Small intestine (tissue), 16 donors: ENCODE data around the gene OPN5. TPM values are rescaled to one million over a fixed set of nuclear protein-coding genes. Genes with fewer than 3 reads are reported as not detected.

Experiments used
- DNase-seq, 2 donors: peaks; one replicate each; pipeline versions ENCODE4 v3.0.0 to v3.0.0-alpha.2; 2013
- FAIRE-seq: peaks from 2 replicates; lab custom pipeline; 2012; peaks lifted over from hg19 to GRCh38; lab: Jason Lieb, UNC
- H3K27ac ChIP-seq, 3 donors: one replicate each; pipeline ENCODE4 v1.5.1; 2013; ENCODE audit warnings: low read length in 2 of 3, mild to moderate bottlenecking in 2 of 3, control low read depth in 1 of 3, inconsistent platforms in 1 of 3, low read depth in 1 of 3, moderate library complexity in 1 of 3
- H3K27me3 ChIP-seq, 3 donors: one replicate each; pipeline ENCODE4 v1.6.1; 2013; ENCODE audit warnings: low read length in 3 of 3, inconsistent platforms in 1 of 3; ENCODE audit not compliant: control insufficient read depth in 3 of 3, insufficient read depth in 3 of 3
- H3K36me3 ChIP-seq, 3 donors: one replicate each; pipeline ENCODE4 v1.6.1; 2013; ENCODE audit warnings: low read length in 3 of 3, inconsistent platforms in 1 of 3, low read depth in 1 of 3, mild to moderate bottlenecking in 1 of 3, moderate library complexity in 1 of 3; ENCODE audit not compliant: control insufficient read depth in 3 of 3, insufficient read depth in 2 of 3
- H3K4me1 ChIP-seq, 3 donors: one replicate each; pipeline ENCODE4 v1.6.1; 2013; ENCODE audit warnings: low read length in 2 of 3, inconsistent platforms in 1 of 3, low read depth in 1 of 3, mild to moderate bottlenecking in 1 of 3, moderate library complexity in 1 of 3; ENCODE audit not compliant: control insufficient read depth in 3 of 3, insufficient read depth in 2 of 3
- H3K4me3 ChIP-seq, 3 donors: one replicate each; pipeline ENCODE4 v1.5.1; 2013; ENCODE audit warnings: low read length in 3 of 3, control low read depth in 1 of 3, inconsistent platforms in 1 of 3, low read depth in 1 of 3, mild to moderate bottlenecking in 1 of 3, moderate library complexity in 1 of 3
- H3K9me3 ChIP-seq, 2 donors: one replicate each; pipeline ENCODE4 v1.6.1; 2013; ENCODE audit warnings: low read depth in 1 of 2, low read length in 1 of 2; ENCODE audit not compliant: control insufficient read depth in 2 of 2, insufficient read depth in 1 of 2
- WGBS, 3 donors: extraction: QIAGEN DNeasy Blood & Tissue Kit; methylation state at CpG; one replicate each; pipeline ENCODE4 v1.1.7; 2013; 5-methylcytosine and 5-hydroxymethylcytosine counted together
- long read RNA-seq, 10 donors: transcript quantifications; one replicate each; lab custom pipeline, GENCODE V29; 2026
- polyA plus RNA-seq, 4 donors: library from polyadenylated mRNA; stranded (reverse) in 3 of 4; unstranded in 1 of 4; fragments of 200-250 nt in 3 of 4; fragments of 120-200 nt in 1 of 4; gene quantifications; one replicate each; pipeline versions ENCODE4 v1.2.1 to v1.2.3, GENCODE V29; 2013
- donor health status: healthy with polysubstance abuse.
- donor health status: control.
- donor health status: control.
- donor health status: Bipolar disorder and iron deficiency.
- donor health status: healthy.

The OPN5 gene
- not detected for polyA plus RNA-seq
- long read RNA-seq, donor 1 = 0 reads
- long read RNA-seq, donor 2 = 0 reads
- long read RNA-seq, donor 3 = 0 reads
- long read RNA-seq, donor 4 = 0 reads
- long read RNA-seq, donor 5 = 0 reads
- long read RNA-seq, donor 6 = 0 reads
- long read RNA-seq, donor 7 = 0 reads
- long read RNA-seq, donor 8 = 0 reads
- long read RNA-seq, donor 9 = 0 reads
- long read RNA-seq, donor 10 = 0 reads

GRCh38 chr6:47781732-47782131 lies at the start of gene OPN5:
TSS of gene OPN5 (plus strand) at chr6:47782032. CDS start at chr6:47782067, 35 bp downstream.
- no peak for DNase-seq
- H3K27me3 ChIP-seq = no peaks in the 10 kb centered on the region
- H3K4me1 ChIP-seq = no peaks in the 10 kb centered on the region
- H3K27ac ChIP-seq = no peak within 1 kb of the TSS
- H3K36me3 ChIP-seq = no peaks in the 10 kb centered on the region
- H3K9me3 ChIP-seq = no peaks in the 10 kb centered on the region
- 82 to 87% (median 87%) methylated on average over 8 of the region's 8 CpGs for WGBS, 3 donors
- no peak within 1 kb of the TSS for H3K4me3 ChIP-seq
- no peak for FAIRE-seq

- Histone ChIP-seq H3K4me3 (no peak overlapping the region), H3K4me1 (peaks cover 0 to 2% (median 0%) of the 10 kb centered on the region in 3 donors), H3K27ac (no peak overlapping the region), H3K36me3 (no peaks in the 10 kb centered on the region), H3K9me3 (no peaks in the 10 kb centered on the region), H3K27me3 (no peaks in the 10 kb centered on the region)
- FAIRE-seq (no peak), DNase-seq (peak; percentile 41 to 53)
- WGBS, 3 donors = 12 to 37% (median 28%) methylated on average over 2 of the region's 2 CpGs
Measured at GRCh38 chr6:47733879-47734558, 47.8 kb upstream of the OPN5 start.

- Histone ChIP-seq H3K27ac (no peak overlapping the region), H3K36me3 (no peaks in the 10 kb centered on the region), H3K9me3 (no peaks in the 10 kb centered on the region), H3K4me3 (no peak overlapping the region), H3K27me3 (no peaks in the 10 kb centered on the region), H3K4me1 (no peaks in the 10 kb centered on the region)
- no peak for FAIRE-seq
- 72 to 80% (median 73%) methylated on average over 4 of the region's 4 CpGs for WGBS, 3 donors
- no peak for DNase-seq
Measured at GRCh38 chr6:47734831-47735481, 46.9 kb upstream of the OPN5 start.

- Histone ChIP-seq H3K4me3 (no peak overlapping the region), H3K4me1 (no peaks in the 10 kb centered on the region), H3K27me3 (no peaks in the 10 kb centered on the region), H3K36me3 (no peaks in the 10 kb centered on the region), H3K27ac (no peak overlapping the region), H3K9me3 (no peaks in the 10 kb centered on the region)
- DNase-seq (peak in 1 of 2 donors; percentile 21), FAIRE-seq (no peak)
- WGBS, 3 donors = 41 to 65% (median 58%) methylated on average over 7 of the region's 7 CpGs
Measured at GRCh38 chr6:47736083-47736700, 45.6 kb upstream of the OPN5 start.

GRCh38 chr6:47737406-47737805 lies 44.4 kb upstream of the OPN5 start:
- Histone ChIP-seq H3K36me3 (no peaks in the 10 kb centered on the region), H3K9me3 (no peaks in the 10 kb centered on the region), H3K4me3 (no peak overlapping the region), H3K4me1 (no peaks in the 10 kb centered on the region), H3K27me3 (no peaks in the 10 kb centered on the region), H3K27ac (no peak overlapping the region)
- FAIRE-seq = no peak
- WGBS, 3 donors = 86 to 93% (median 91%) methylated on average over 2 of the region's 2 CpGs
- DNase-seq = no peak

GRCh38 chr6:47740714-47741113 lies 41.1 kb upstream of the OPN5 start:
- Histone ChIP-seq H3K27ac (no peak overlapping the region), H3K36me3 (no peaks in the 10 kb centered on the region), H3K9me3 (no peaks in the 10 kb centered on the region), H3K27me3 (no peaks in the 10 kb centered on the region), H3K4me1 (no peaks in the 10 kb centered on the region), H3K4me3 (no peak overlapping the region)
- 68 to 85% (median 75%) methylated on average over 1 of the region's 1 CpG for WGBS, 3 donors
- DNase-seq = no peak
- FAIRE-seq = no peak

- no peak overlapping the region for H3K27ac ChIP-seq
- H3K36me3 ChIP-seq = no peaks in the 10 kb centered on the region
- WGBS, 3 donors = 48 to 55% (median 49%) methylated on average over 2 of the region's 2 CpGs
- DNase-seq (peak in 1 of 2 donors; percentile 6), FAIRE-seq (no peak)
- no peaks in the 10 kb centered on the region for H3K4me1 ChIP-seq
- no peak overlapping the region for H3K4me3 ChIP-seq
- no peaks in the 10 kb centered on the region for H3K9me3 ChIP-seq
- H3K27me3 ChIP-seq = no peaks in the 10 kb centered on the region
Measured at GRCh38 chr6:47741807-47742206, 40.0 kb upstream of the OPN5 start.

- Histone ChIP-seq H3K4me1 (no peaks in the 10 kb centered on the region), H3K27me3 (no peaks in the 10 kb centered on the region), H3K9me3 (no peaks in the 10 kb centered on the region), H3K36me3 (no peaks in the 10 kb centered on the region), H3K4me3 (no peak overlapping the region), H3K27ac (no peak overlapping the region)
- no peak for DNase-seq
- no peak for FAIRE-seq
Measured at GRCh38 chr6:47743744-47744143, 38.1 kb upstream of the OPN5 start.
